Activated T-helper 9 cell treated with anti-CD3 and anti-CD28 coated beads, Interleukin-2, amount 50 U/mL, for 16 hours (primary cell): Measurements from ENCODE around the gene MRGPRE.

Source experiments
- DNase-seq: peaks from one replicate; pipeline ENCODE4 v3.0.0-alpha.2; 2020; ENCODE audit warnings: low read depth

MRGPRE gene

GRCh38 chr11:3213659-3214419 is 18.4 kb downstream of the MRGPRE start:
- DNase-seq = no peak

GRCh38 chr11:3208272-3208671 is 23.9 kb downstream of the MRGPRE start:
- DNase-seq = no peak

GRCh38 chr11:3207526-3208189 is 24.6 kb downstream of the MRGPRE start:
- no peak for DNase-seq

GRCh38 chr11:3206922-3207204 is 25.4 kb downstream of the MRGPRE start:
- no peak for DNase-seq

- no peak for DNase-seq
Observed at GRCh38 chr11:3206156-3206921, 25.9 kb downstream of the MRGPRE start.

GRCh38 chr11:3205261-3206155 is 26.7 kb downstream of the MRGPRE start:
- DNase-seq = no peak

GRCh38 chr11:3204141-3205015 is 27.8 kb downstream of the MRGPRE start:
- no peak for DNase-seq

- no peak for DNase-seq
Observed at GRCh38 chr11:3203221-3204043, 28.8 kb downstream of the MRGPRE start.

GRCh38 chr11:3202759-3203158 is 29.5 kb downstream of the MRGPRE start:
- no peak for DNase-seq

GRCh38 chr11:3202305-3202704 is 29.9 kb downstream of the MRGPRE start:
- DNase-seq = no peak

- DNase-seq = no peak
Observed at GRCh38 chr11:3201677-3202181, 30.5 kb downstream of the MRGPRE start.

- DNase-seq = no peak
Observed at GRCh38 chr11:3201112-3201581, 31.1 kb downstream of the MRGPRE start.

GRCh38 chr11:3200388-3201111 is 31.7 kb downstream of the MRGPRE start:
- DNase-seq = no peak

GRCh38 chr11:3199537-3200295 is 32.5 kb downstream of the MRGPRE start:
- DNase-seq = no peak

- DNase-seq = no peak
Observed at GRCh38 chr11:3198815-3199214, 33.4 kb downstream of the MRGPRE start.

- no peak for DNase-seq
Observed at GRCh38 chr11:3197878-3198528, 34.2 kb downstream of the MRGPRE start.

- DNase-seq = no peak
Observed at GRCh38 chr11:3197044-3197695, 35.0 kb downstream of the MRGPRE start.
